Mesenchymal stem cell (in vitro differentiated cells and primary cell): Measurements from ENCODE around the gene IKZF5.

Experiments used
- DNase-seq: peaks from one replicate; pipeline ENCODE4 v3.0.0-alpha.2; 2013
- H2AFZ ChIP-seq: one replicate; pipeline ENCODE4 v1.6.1; 2013; ENCODE audit warnings: low read depth, mild to moderate bottlenecking, control low read depth, inconsistent platforms, low read length, moderate library complexity
- H2AK5ac ChIP-seq: 2 replicates; pipeline ENCODE4 v1.6.1; 2013; ENCODE audit warnings: low read length, moderate library complexity, mild to moderate bottlenecking, inconsistent platforms; ENCODE audit not compliant: severe bottlenecking
- H2BK120ac ChIP-seq: one replicate; pipeline ENCODE4 v1.6.1; 2013; ENCODE audit warnings: low read depth, mild to moderate bottlenecking, inconsistent platforms, low read length, moderate library complexity
- H2BK12ac ChIP-seq, 2 experiments: one replicate each; pipeline ENCODE4 v1.6.1; 2013; ENCODE audit warnings: inconsistent platforms in 2 of 2, low read length in 2 of 2, mild to moderate bottlenecking in 2 of 2, moderate library complexity in 2 of 2, control low read depth in 1 of 2
- H2BK15ac ChIP-seq: one replicate; pipeline ENCODE4 v1.6.1; 2013; ENCODE audit warnings: mild to moderate bottlenecking, low read depth, inconsistent platforms; ENCODE audit not compliant: poor library complexity, severe bottlenecking
- H2BK5ac ChIP-seq: 2 replicates; pipeline ENCODE4 v1.6.1; 2013; ENCODE audit warnings: low read depth, mild to moderate bottlenecking, low read length, control low read depth, inconsistent platforms; ENCODE audit not compliant: poor library complexity, severe bottlenecking
- H3K14ac ChIP-seq, 2 experiments: one replicate each; pipeline ENCODE4 v1.6.1; 2013; ENCODE audit warnings: inconsistent platforms in 2 of 2, low read length in 2 of 2, control low read depth in 1 of 2, mild to moderate bottlenecking in 1 of 2, moderate library complexity in 1 of 2
- H3K18ac ChIP-seq, 2 experiments: one replicate each; pipeline ENCODE4 v1.6.1; 2013; ENCODE audit warnings: inconsistent platforms in 2 of 2, low read length in 2 of 2, control low read depth in 1 of 2, low read depth in 1 of 2, mild to moderate bottlenecking in 1 of 2
- H3K23ac ChIP-seq, 2 experiments: one replicate each; pipeline ENCODE4 v1.6.1; 2013; ENCODE audit warnings: inconsistent platforms in 2 of 2, low read length in 2 of 2, mild to moderate bottlenecking in 2 of 2, moderate library complexity in 2 of 2, control low read depth in 1 of 2
- H3K27ac ChIP-seq: 2 replicates; pipeline ENCODE4 v1.5.1; 2013; ENCODE audit warnings: mild to moderate bottlenecking, moderate library complexity, low read length, control low read depth, inconsistent platforms; ENCODE audit not compliant: poor library complexity, severe bottlenecking
- H3K27me3 ChIP-seq, 2 experiments: 2 replicates each; pipeline versions ENCODE4 v1.6.1 to v1.7.0; 2013; ENCODE audit warnings: low read length in 2 of 2, mild to moderate bottlenecking in 2 of 2, moderate library complexity in 2 of 2, control low read depth in 1 of 2, inconsistent platforms in 1 of 2; ENCODE audit not compliant: control insufficient read depth in 1 of 2, insufficient read depth in 1 of 2
- H3K36me3 ChIP-seq, 2 experiments: 2 replicates each; pipeline versions ENCODE4 v1.6.1 to v1.7.0; 2013; ENCODE audit warnings: low read length in 2 of 2, control low read depth in 1 of 2, inconsistent platforms in 1 of 2, low read depth in 1 of 2, mild to moderate bottlenecking in 1 of 2; ENCODE audit not compliant: insufficient read depth in 2 of 2, control insufficient read depth in 1 of 2
- H3K4ac ChIP-seq, 2 experiments: one replicate each; pipeline ENCODE4 v1.6.1; 2013; ENCODE audit warnings: inconsistent platforms in 2 of 2, low read length in 2 of 2, mild to moderate bottlenecking in 2 of 2, moderate library complexity in 2 of 2, control low read depth in 1 of 2, low read depth in 1 of 2
- H3K4me1 ChIP-seq: 2 replicates; pipeline ENCODE4 v1.6.1; 2013; ENCODE audit warnings: low read depth, low read length, control low read depth; ENCODE audit not compliant: control insufficient read depth, insufficient read depth
- H3K4me2 ChIP-seq: 2 replicates; pipeline ENCODE4 v1.6.1; 2013; ENCODE audit warnings: low read length, mild to moderate bottlenecking, inconsistent platforms; ENCODE audit not compliant: poor library complexity, severe bottlenecking
- H3K4me3 ChIP-seq, 2 experiments: 2 replicates each; pipeline versions ENCODE4 v1.5.1 to v1.7.0; 2013; ENCODE audit warnings: low read length in 2 of 2, mild to moderate bottlenecking in 2 of 2, control low read depth in 1 of 2, low read depth in 1 of 2; ENCODE audit not compliant: insufficient read depth in 1 of 2
- H3K79me1 ChIP-seq: replicated peaks from 2 replicates; pipeline ENCODE4 v1.6.1; 2013; ENCODE audit warnings: mild to moderate bottlenecking, control low read depth, low read length, inconsistent platforms; ENCODE audit not compliant: poor library complexity, severe bottlenecking
- H3K9ac ChIP-seq: 2 replicates; pipeline ENCODE4 v1.7.0; 2013; ENCODE audit warnings: mild to moderate bottlenecking, low read length, moderate library complexity
- H3K9me3 ChIP-seq: 2 replicates; pipeline ENCODE4 v1.7.0; 2013; ENCODE audit warnings: mild to moderate bottlenecking, low read length; ENCODE audit not compliant: control insufficient read depth
- H4K8ac ChIP-seq: one replicate; pipeline ENCODE4 v1.6.1; 2013; ENCODE audit warnings: inconsistent platforms, mild to moderate bottlenecking, low read length, moderate library complexity
- H4K91ac ChIP-seq: one replicate; pipeline ENCODE4 v1.6.1; 2013; ENCODE audit warnings: mild to moderate bottlenecking, low read length, inconsistent platforms
- WGBS: methylation state at CpG from one replicate; pipeline ENCODE4 v1.1.7; 2013; ENCODE audit warnings: mixed read lengths; 5-methylcytosine and 5-hydroxymethylcytosine counted together

Gene IKZF5

GRCh38 chr10:123026302-123026701 lies 17.7 kb upstream of the IKZF5 start:
- Histone ChIP-seq H4K91ac (no peak overlapping the region), H2BK15ac (no peak overlapping the region), H3K23ac (no peak overlapping the region), H3K36me3 (no peaks in the 10 kb centered on the region), H3K9ac (no peak overlapping the region), H3K9me3 (no peaks in the 10 kb centered on the region), H4K8ac (no peak overlapping the region), H2BK12ac (no peak overlapping the region), H3K18ac (no peak overlapping the region), H3K4me1 (peaks cover 1% of the 10 kb centered on the region), H3K27me3 (no peaks in the 10 kb centered on the region), H3K4me2 (no peak overlapping the region), H3K14ac (no peak overlapping the region), H3K4ac (no peak overlapping the region), H2BK5ac (no peak overlapping the region), H3K27ac (no peak overlapping the region), H3K4me3 (no peak overlapping the region), H2BK120ac (no peak overlapping the region), H3K79me1 (peaks cover 3% of the 10 kb centered on the region), H2AK5ac (no peak overlapping the region), H2AFZ (no peak overlapping the region)
- no peak for DNase-seq
- no CpG with 5 or more reads among the region's 1 CpG for WGBS

DNA sequence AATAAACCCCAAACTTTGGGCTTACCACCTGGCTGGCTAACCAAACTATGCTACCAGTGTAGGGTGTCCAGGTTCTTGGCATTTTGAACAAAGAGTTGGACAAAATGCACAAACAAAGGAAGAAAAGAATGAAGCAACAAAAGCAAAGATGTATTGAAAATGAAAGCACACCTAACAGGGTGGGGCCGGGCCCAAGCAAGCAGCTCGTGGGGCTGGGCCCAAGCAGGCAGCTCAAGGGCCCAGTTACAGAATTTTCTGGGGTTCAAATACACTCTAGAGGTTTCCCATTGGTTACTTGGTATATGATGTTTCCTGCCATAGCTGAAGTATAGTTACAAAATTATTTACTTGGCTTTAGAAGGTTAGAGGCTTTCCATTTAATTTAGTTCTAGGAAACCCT lies 15.9 kb upstream of the IKZF5 start:
- Histone ChIP-seq H2BK15ac (no peak overlapping the region), H2AFZ (no peak overlapping the region), H4K91ac (no peak overlapping the region), H2BK5ac (no peak overlapping the region), H3K9me3 (no peaks in the 10 kb centered on the region), H3K4me1 (peaks cover 1% of the 10 kb centered on the region), H3K4ac (no peak overlapping the region), H3K9ac (no peak overlapping the region), H3K18ac (no peak overlapping the region), H3K23ac (no peak overlapping the region), H3K27me3 (no peaks in the 10 kb centered on the region), H2AK5ac (no peak overlapping the region), H3K79me1 (peaks cover 3% of the 10 kb centered on the region), H2BK120ac (no peak overlapping the region), H2BK12ac (no peak overlapping the region), H3K36me3 (no peaks in the 10 kb centered on the region), H3K27ac (no peak overlapping the region), H3K14ac (no peak overlapping the region), H3K4me3 (no peak overlapping the region), H3K4me2 (no peak overlapping the region), H4K8ac (no peak overlapping the region)
- no peak for DNase-seq
- WGBS = 88% methylated on average over 2 of the region's 2 CpGs

DNA sequence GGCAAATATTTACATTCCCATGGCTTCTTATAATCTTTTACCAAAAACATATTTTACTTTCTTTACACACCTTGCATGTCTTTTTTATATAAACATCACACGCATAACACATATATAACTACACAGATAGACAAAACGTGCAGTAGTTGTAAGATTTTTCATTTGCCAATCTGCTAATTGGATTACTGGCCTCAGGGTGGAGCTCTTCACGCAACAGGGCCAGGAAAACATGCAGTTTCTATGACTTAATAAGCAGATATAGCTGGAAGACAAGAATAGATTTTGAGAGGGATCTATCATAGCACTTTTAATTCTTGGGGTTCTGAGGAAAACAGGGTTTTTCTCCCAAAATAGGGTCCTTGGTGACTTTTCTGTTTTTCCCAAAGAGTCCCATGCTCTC lies 12.9 kb upstream of the IKZF5 start:
- no peak overlapping the region for H2BK15ac ChIP-seq
- no peaks in the 10 kb centered on the region for H3K27me3 ChIP-seq
- no peak overlapping the region for H2AK5ac ChIP-seq
- 55% methylated on average over 3 of the region's 3 CpGs for WGBS
- no peaks in the 10 kb centered on the region for H3K9me3 ChIP-seq
- no peak overlapping the region for H2BK12ac ChIP-seq
- no peak overlapping the region for H3K27ac ChIP-seq
- H3K79me1 ChIP-seq = peaks cover 5% of the 10 kb centered on the region
- H3K23ac ChIP-seq = no peak overlapping the region
- no peak overlapping the region for H2AFZ ChIP-seq
- no peak overlapping the region for H3K18ac ChIP-seq
- H3K4me3 ChIP-seq = no peak overlapping the region
- no peak overlapping the region for H4K8ac ChIP-seq
- no peak overlapping the region for H3K4me2 ChIP-seq
- H2BK5ac ChIP-seq = no peak overlapping the region
- peaks cover 1% of the 10 kb centered on the region for H3K4me1 ChIP-seq
- no peaks in the 10 kb centered on the region for H3K36me3 ChIP-seq
- H2BK120ac ChIP-seq = no peak overlapping the region
- H3K9ac ChIP-seq = no peak overlapping the region
- no peak overlapping the region for H4K91ac ChIP-seq
- no peak for DNase-seq
- no peak overlapping the region for H3K4ac ChIP-seq
- no peak overlapping the region for H3K14ac ChIP-seq

- H2AFZ ChIP-seq = no peak overlapping the region
- WGBS = 55% methylated on average over 1 of the region's 1 CpG
- no peak overlapping the region for H2BK120ac ChIP-seq
- no peaks in the 10 kb centered on the region for H3K9me3 ChIP-seq
- H2BK5ac ChIP-seq = no peak overlapping the region
- no peak overlapping the region for H2AK5ac ChIP-seq
- H3K79me1 ChIP-seq = peaks cover 5% of the 10 kb centered on the region
- H3K23ac ChIP-seq = no peak overlapping the region
- H3K4ac ChIP-seq = no peak overlapping the region
- H2BK12ac ChIP-seq = no peak overlapping the region
- no peak overlapping the region for H4K91ac ChIP-seq
- no peak overlapping the region for H3K14ac ChIP-seq
- no peak for DNase-seq
- peaks cover 1% of the 10 kb centered on the region for H3K4me1 ChIP-seq
- no peaks in the 10 kb centered on the region for H3K27me3 ChIP-seq
- H3K18ac ChIP-seq = no peak overlapping the region
- no peak overlapping the region for H3K4me2 ChIP-seq
- H3K4me3 ChIP-seq = no peak overlapping the region
- H2BK15ac ChIP-seq = no peak overlapping the region
- no peak overlapping the region for H4K8ac ChIP-seq
- no peak overlapping the region for H3K9ac ChIP-seq
- no peaks in the 10 kb centered on the region for H3K36me3 ChIP-seq
- H3K27ac ChIP-seq = no peak overlapping the region
Observed at GRCh38 chr10:123019941-123020703, 11.5 kb upstream of the IKZF5 start.
